ENCODE data around the gene PKP3. TPM values are rescaled to one million over a fixed set of nuclear protein-coding genes. Genes with fewer than 3 reads are reported as not detected.

PKP3 gene
- total and polyA plus RNA-seq, 7 experiments from 2014 or later: not detected

DNA sequence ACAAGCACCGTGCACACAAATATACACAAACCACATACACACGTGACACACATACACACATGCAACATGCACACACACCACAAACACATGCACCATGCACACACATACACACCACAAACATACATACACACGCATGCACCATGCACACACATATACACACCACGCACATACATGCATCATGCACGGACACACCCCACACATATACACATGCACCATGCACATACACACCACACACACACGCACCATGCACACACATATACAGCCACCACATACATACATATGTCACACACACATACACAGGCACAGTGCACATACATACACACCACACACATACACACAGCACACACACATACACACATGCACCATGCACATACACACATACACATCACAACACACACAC, 37.4 kb upstream of the PKP3 start:
- H3K4me1 Mint-ChIP-seq: peaks cover 24 to 38% (median 30%) of the 10 kb centered on the region in 7 donors
- no peak overlapping the region for H3K27ac ChIP-seq (ENCODE audit: low read depth, low read length)
- no peaks in the 10 kb centered on the region for H3K27me3 ChIP-seq (ENCODE audit: control insufficient read depth in 2 of 2, insufficient read depth in 2 of 2, low read length in 2 of 2)
- peaks cover 0 to 7% (median 0%) of the 10 kb centered on the region in 3 experiments for H3K9me3 ChIP-seq (ENCODE audit: control insufficient read depth in 2 of 3, low read length in 3 of 3)
- H3K9me3 Mint-ChIP-seq: peaks cover 0 to 7% (median 0%) of the 10 kb centered on the region in 11 donors
- ChIA-PET CTCF (interaction anchor here (1.6 to 2.4 kb wide), 2 partner anchors 47 to 50 kb away, joined by 10 to 16 read pairs; no protein-coding TSS in a partner anchor), POLR2A (interaction anchor here (1.4 to 2.2 kb wide), 10 partner anchors 17 to 149 kb away, joined by 6 to 24 read pairs (median 15); partner anchors contain the start of genes BET1L, PGGHG, PSMD13 and RIC8A)
- peaks cover 9 to 13% of the 10 kb centered on the region in 2 donors for H3K4me1 ChIP-seq (ENCODE audit: control insufficient read depth in 2 of 2, insufficient read depth in 2 of 2, low read length in 2 of 2)
- peaks cover 0 to 6% (median 0%) of the 10 kb centered on the region in 5 donors for H3K27me3 Mint-ChIP-seq
- no peaks in the 10 kb centered on the region for H3K36me3 ChIP-seq (ENCODE audit: control insufficient read depth in 2 of 3, insufficient read depth in 3 of 3, low read length in 3 of 3)
- H3K4me3 ChIP-seq (ENCODE audit: low read length): no peak overlapping the region
- H3K4me3 Mint-ChIP-seq: no peak overlapping the region
- ATAC-seq (no peak), DNase-seq (no peak)
- no peaks in the 10 kb centered on the region for H3K36me3 Mint-ChIP-seq
- no peak overlapping the region for H3K27ac Mint-ChIP-seq
- intact Hi-C loops (cut with micrococcal nuclease): loop anchor here (1.0 to 5.0 kb wide), 6 partner anchors 42 to 151 kb away; partner anchors contain the start of genes IFITM1 (in 1 of the 2), PSMD13 (in 1 of the 2), PTDSS2 (in 1 of the 2) and RNH1 (in 1 of the 2)

DNA sequence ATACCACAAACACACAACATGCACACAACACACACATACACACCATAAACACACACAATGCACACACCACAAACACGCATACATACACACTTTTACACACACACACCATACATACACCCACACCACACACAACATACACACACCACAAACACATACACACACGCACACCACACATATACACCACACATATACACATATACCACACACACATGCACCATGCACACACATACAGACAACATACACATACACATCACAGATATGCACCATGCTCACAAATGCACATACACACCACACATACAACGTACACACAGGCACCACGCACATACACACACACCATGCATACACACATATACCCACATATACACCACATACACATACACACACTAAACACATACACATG, 36.4 kb upstream of the PKP3 start:
- ChIA-PET POLR2A (interaction anchor here (0.5 kb wide), 1 partner anchor 86 kb away, joined by 3 read pairs; no protein-coding TSS in a partner anchor), CTCF (no interaction called here)
- H3K4me3 ChIP-seq (ENCODE audit: low read length): no peak overlapping the region
- ATAC-seq (no peak), DNase-seq (no peak)
- Mint-ChIP-seq H3K27ac (no peak overlapping the region), H3K4me3 (no peak overlapping the region), H3K36me3 (no peaks in the 10 kb centered on the region), H3K27me3 (peaks cover 0 to 6% (median 0%) of the 10 kb centered on the region in 5 donors), H3K9me3 (peaks cover 0 to 7% (median 1%) of the 10 kb centered on the region in 11 donors), H3K4me1 (peaks cover 21 to 31% (median 27%) of the 10 kb centered on the region in 7 donors)
- peaks cover 0 to 7% (median 0%) of the 10 kb centered on the region in 3 experiments for H3K9me3 ChIP-seq (ENCODE audit: control insufficient read depth in 2 of 3, low read length in 3 of 3)
- H3K4me1 ChIP-seq (ENCODE audit: control insufficient read depth in 2 of 2, insufficient read depth in 2 of 2, low read length in 2 of 2): peaks cover 9 to 13% of the 10 kb centered on the region in 2 donors
- intact Hi-C loops (cut with micrococcal nuclease): loop anchor here in 1 of 2 donors (2.0 to 5.0 kb wide), 4 partner anchors 93 to 150 kb away; partner anchors contain the start of genes PSMD13, PTDSS2, RNH1 and SIRT3
- no peak overlapping the region for H3K27ac ChIP-seq (ENCODE audit: low read depth, low read length)
- no peaks in the 10 kb centered on the region for H3K27me3 ChIP-seq (ENCODE audit: control insufficient read depth in 2 of 2, insufficient read depth in 2 of 2, low read length in 2 of 2)
- no peaks in the 10 kb centered on the region for H3K36me3 ChIP-seq (ENCODE audit: control insufficient read depth in 2 of 3, insufficient read depth in 3 of 3, low read length in 3 of 3)

DNA sequence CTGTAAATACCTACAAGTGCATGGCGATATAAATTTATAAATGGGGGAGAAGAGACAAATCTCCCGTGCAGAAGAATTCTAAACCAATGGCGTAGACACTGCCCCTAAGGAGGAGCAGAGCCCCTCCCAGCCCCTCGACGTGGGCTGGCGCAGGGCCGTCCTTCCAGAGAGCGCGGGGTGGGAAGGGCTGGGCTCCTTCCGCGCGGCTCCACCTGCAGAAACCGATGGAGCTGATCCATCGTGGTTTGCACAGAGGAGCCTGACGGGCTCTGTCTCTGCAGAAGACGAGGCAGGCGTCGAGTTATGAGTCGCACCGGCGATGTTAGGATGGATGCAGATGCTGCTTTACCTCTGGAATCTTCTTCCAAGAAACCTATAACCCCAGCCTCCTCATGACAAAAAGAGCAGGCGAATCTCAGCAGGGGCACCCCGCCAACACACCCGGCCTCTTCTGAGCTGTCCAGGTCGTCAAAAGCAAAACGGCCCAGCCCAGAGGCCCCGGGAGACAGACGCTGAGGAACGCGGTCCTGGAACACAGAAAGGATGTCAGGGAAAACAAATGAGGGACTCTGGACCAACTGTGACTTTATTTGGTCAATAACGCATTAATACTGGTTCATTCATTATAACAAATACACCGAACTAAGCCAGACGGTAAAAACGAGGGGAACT, 35.7 kb upstream of the PKP3 start:
- DNase-seq (no peak), ATAC-seq (no peak)
- Mint-ChIP-seq H3K36me3 (no peaks in the 10 kb centered on the region), H3K4me1 (peaks cover 14 to 24% (median 20%) of the 10 kb centered on the region in 7 donors), H3K9me3 (peaks cover 0 to 7% (median 1%) of the 10 kb centered on the region in 11 donors), H3K4me3 (no peak overlapping the region), H3K27me3 (peaks cover 0 to 6% (median 0%) of the 10 kb centered on the region in 5 donors), H3K27ac (peak overlapping the region in 2 of 9 donors; percentile 70 to 76)
- no peaks in the 10 kb centered on the region for H3K27me3 ChIP-seq (ENCODE audit: control insufficient read depth in 2 of 2, insufficient read depth in 2 of 2, low read length in 2 of 2)
- intact Hi-C loops (cut with micrococcal nuclease): loop anchor here in 1 of 2 donors (5.0 kb wide), 2 partner anchors 106 to 149 kb away; partner anchors contain the start of gene RNH1
- ChIA-PET CTCF (interaction anchor here (0.7 kb wide), 1 partner anchor 28 kb away, joined by 3 read pairs; no protein-coding TSS in a partner anchor), POLR2A (interaction anchor here (0.5 to 2.3 kb wide), 6 partner anchors 9 to 121 kb away, joined by 3 to 6 read pairs (median 4); no protein-coding TSS in a partner anchor)
- H3K27ac ChIP-seq (ENCODE audit: low read depth, low read length): no peak overlapping the region
- no peak overlapping the region for H3K4me3 ChIP-seq (ENCODE audit: low read length)
- peaks cover 0 to 7% (median 0%) of the 10 kb centered on the region in 3 experiments for H3K9me3 ChIP-seq (ENCODE audit: control insufficient read depth in 2 of 3, low read length in 3 of 3)
- H3K4me1 ChIP-seq (ENCODE audit: control insufficient read depth in 2 of 2, insufficient read depth in 2 of 2, low read length in 2 of 2): peaks cover 9 to 13% of the 10 kb centered on the region in 2 donors
- H3K36me3 ChIP-seq (ENCODE audit: control insufficient read depth in 2 of 3, insufficient read depth in 3 of 3, low read length in 3 of 3): no peaks in the 10 kb centered on the region

DNA sequence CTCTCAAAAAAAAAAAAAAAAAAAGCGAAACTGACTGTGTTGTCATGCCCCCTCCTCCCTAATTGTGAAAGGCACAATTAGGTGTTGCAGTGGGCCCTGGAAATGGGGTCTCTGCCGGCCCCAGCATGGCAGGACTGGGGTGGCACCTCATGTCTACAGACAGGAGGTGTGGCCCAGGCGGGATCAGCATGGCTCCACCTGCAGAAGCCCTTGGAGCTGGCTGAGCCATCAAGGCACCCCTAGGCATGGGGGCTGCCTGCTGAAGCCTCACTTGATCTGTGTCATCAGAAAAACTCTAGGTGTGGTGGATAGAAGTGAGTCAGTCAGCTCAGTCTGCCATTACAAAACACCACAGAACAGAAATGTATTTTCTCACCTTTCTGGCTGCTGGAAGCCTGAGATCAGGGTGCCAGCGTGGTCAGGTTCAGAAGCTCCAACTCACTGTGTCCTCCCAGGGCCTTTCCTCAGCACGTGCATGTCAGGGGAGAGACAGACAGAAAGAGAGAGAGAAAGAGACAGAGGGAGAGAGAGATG, 34.8 kb upstream of the PKP3 start:
- Mint-ChIP-seq H3K9me3 (peaks cover 0 to 7% (median 1%) of the 10 kb centered on the region in 11 donors), H3K27me3 (peaks cover 0 to 6% (median 0%) of the 10 kb centered on the region in 5 donors), H3K36me3 (no peaks in the 10 kb centered on the region), H3K27ac (peak overlapping the region in 4 of 9 donors; percentile 47 to 79 (median 52)), H3K4me1 (peaks cover 4 to 17% (median 11%) of the 10 kb centered on the region in 7 donors), H3K4me3 (peak overlapping the region in 1 of 10 donors; percentile 7)
- Histone ChIP-seq H3K9me3 (ENCODE audit: control insufficient read depth in 2 of 3, low read length in 3 of 3) (peaks cover 0 to 7% (median 0%) of the 10 kb centered on the region in 3 experiments), H3K4me1 (ENCODE audit: control insufficient read depth in 2 of 2, insufficient read depth in 2 of 2, low read length in 2 of 2) (peaks cover 7 to 18% of the 10 kb centered on the region in 2 donors), H3K27me3 (ENCODE audit: control insufficient read depth in 2 of 2, insufficient read depth in 2 of 2, low read length in 2 of 2) (no peaks in the 10 kb centered on the region), H3K27ac (ENCODE audit: low read depth, low read length) (no peak overlapping the region), H3K4me3 (ENCODE audit: low read length) (no peak overlapping the region), H3K36me3 (ENCODE audit: control insufficient read depth in 2 of 3, insufficient read depth in 3 of 3, low read length in 3 of 3) (no peaks in the 10 kb centered on the region)
- CTCF ChIA-PET: interaction anchor here (0.6 to 1.0 kb wide), 3 partner anchors 29 to 109 kb away, joined by 3 read pairs; no protein-coding TSS in a partner anchor
- intact Hi-C loops (cut with micrococcal nuclease): loop anchor here in 1 of 2 donors (5.0 kb wide), 2 partner anchors 107 to 148 kb away; partner anchors contain the start of gene RNH1
- POLR2A ChIA-PET: interaction anchor here (0.6 to 2.3 kb wide), 6 partner anchors 8 to 122 kb away, joined by 3 to 6 read pairs (median 4); no protein-coding TSS in a partner anchor
- ATAC-seq (peak; percentile 36), DNase-seq (no peak)

DNA sequence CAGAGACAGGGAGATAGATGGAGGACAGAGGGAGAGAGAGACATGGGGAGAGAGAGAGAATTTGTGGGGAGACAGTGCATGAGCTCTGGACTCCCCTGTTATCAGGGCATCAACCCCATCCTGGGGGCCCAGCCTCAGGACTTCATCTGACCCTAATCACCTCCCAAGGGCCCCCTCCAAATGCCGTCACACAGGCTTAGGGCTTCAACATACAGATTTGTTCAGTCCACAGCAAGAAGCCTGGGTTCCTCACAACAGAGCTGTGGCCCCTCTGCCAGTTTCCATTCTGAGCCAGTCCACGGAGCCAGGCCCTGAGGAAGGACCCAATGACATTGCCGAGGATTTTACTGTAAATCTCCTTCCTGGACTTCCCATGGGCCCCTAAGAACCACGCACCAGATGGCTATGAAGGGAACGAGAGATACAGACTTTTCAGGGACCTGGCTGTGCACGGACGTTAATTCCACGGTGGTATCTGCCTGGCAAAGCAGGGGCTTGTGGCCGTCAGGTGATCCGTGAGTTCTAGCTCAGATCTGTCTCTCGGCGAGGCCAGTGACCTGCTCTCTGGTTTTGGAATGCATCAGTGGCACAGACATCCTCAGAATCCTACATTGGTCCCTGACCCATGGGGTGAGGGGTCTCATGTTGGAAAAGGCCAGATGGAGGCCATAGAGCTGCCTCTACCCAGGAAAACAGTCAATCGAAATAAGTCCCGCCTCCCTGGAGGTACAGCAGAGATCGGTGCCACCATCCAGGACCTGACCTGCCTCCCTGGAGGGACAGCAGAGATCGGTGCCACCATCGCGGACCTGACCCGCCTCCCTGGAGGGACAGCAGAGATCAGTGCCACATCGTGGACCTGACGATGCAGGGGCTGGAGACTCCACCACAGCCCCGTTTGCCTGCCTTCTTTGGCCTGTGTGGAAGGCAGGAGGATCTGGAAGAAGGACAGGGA, 33.4 kb upstream of the PKP3 start:
- Histone ChIP-seq H3K4me1 (ENCODE audit: control insufficient read depth in 2 of 2, insufficient read depth in 2 of 2, low read length in 2 of 2) (peaks cover 2 to 17% of the 10 kb centered on the region in 2 donors), H3K36me3 (ENCODE audit: control insufficient read depth in 2 of 3, insufficient read depth in 3 of 3, low read length in 3 of 3) (no peaks in the 10 kb centered on the region), H3K4me3 (ENCODE audit: low read length) (no peak overlapping the region), H3K9me3 (ENCODE audit: control insufficient read depth in 2 of 3, low read length in 3 of 3) (peaks cover 0 to 7% (median 0%) of the 10 kb centered on the region in 3 experiments), H3K27ac (ENCODE audit: low read depth, low read length) (no peak overlapping the region), H3K27me3 (ENCODE audit: control insufficient read depth in 2 of 2, insufficient read depth in 2 of 2, low read length in 2 of 2) (no peaks in the 10 kb centered on the region)
- Mint-ChIP-seq H3K27me3 (peaks cover 0 to 4% (median 0%) of the 10 kb centered on the region in 5 donors), H3K36me3 (no peaks in the 10 kb centered on the region), H3K27ac (peak overlapping the region in 2 of 9 donors; percentile 45 to 68), H3K4me3 (no peak overlapping the region), H3K9me3 (peaks cover 0 to 7% (median 1%) of the 10 kb centered on the region in 11 donors), H3K4me1 (peaks cover 0 to 11% (median 0%) of the 10 kb centered on the region in 7 donors)
- DNase-seq (no peak), ATAC-seq (no peak)
- POLR2A ChIA-PET: interaction anchor here (0.6 to 2.3 kb wide), 4 partner anchors 45 to 153 kb away, joined by 3 to 6 read pairs (median 4); partner anchors contain the start of genes BET1L and RIC8A
- CTCF ChIA-PET: interaction anchor here (0.6 to 4.7 kb wide), 5 partner anchors 33 to 110 kb away, joined by 3 to 38 read pairs (median 3); no protein-coding TSS in a partner anchor
- intact Hi-C loops (cut with micrococcal nuclease): loop anchor here in 1 of 2 donors (1.0 kb wide), 1 partner anchor 110 kb away; no protein-coding TSS in a partner anchor

All from naive thymus-derived CD4-positive, alpha-beta T cell (primary cell).